Loucy (cell line): ENCODE results near the gene LRBA.

Experiments
- H2AFZ ChIP-seq: fragments of 200-600 bp; sonication (generic); 2 replicates; pipeline ENCODE4 v1.6.0; 2016; ENCODE audit warnings: antibody characterized with exemption, mild to moderate bottlenecking, low read length, moderate library complexity
- H3F3A ChIP-seq: fragments of 200-600 bp; 2 replicates; pipeline ENCODE4 v1.6.0; 2016; ENCODE audit warnings: antibody characterized with exemption, low read depth, mild to moderate bottlenecking
- H3K27me3 ChIP-seq: fragments of 200-600 bp; sonication (generic); 2 replicates; pipeline ENCODE4 v1.6.1; 2014; ENCODE audit warnings: low read length, mild to moderate bottlenecking; ENCODE audit not compliant: insufficient read depth, poor library complexity, severe bottlenecking
- H3K36me3 ChIP-seq: fragments of 200-600 bp; sonication (generic); 2 replicates; pipeline ENCODE4 v1.6.1; 2016; ENCODE audit warnings: low read length; ENCODE audit not compliant: insufficient read depth
- H3K4me1 ChIP-seq: fragments of 200-600 bp; sonication (generic); 2 replicates; pipeline ENCODE4 v1.5.1; 2014; ENCODE audit warnings: low read length, mild to moderate bottlenecking; ENCODE audit not compliant: insufficient read depth, poor library complexity, severe bottlenecking
- H3K4me2 ChIP-seq: fragments of 200-600 bp; sonication (generic); 2 replicates; pipeline ENCODE4 v1.6.0; 2014; ENCODE audit warnings: antibody characterized with exemption, low read length, low read depth, mild to moderate bottlenecking; ENCODE audit not compliant: poor library complexity, severe bottlenecking
- H3K4me3 ChIP-seq: fragments of 200-600 bp; sonication (generic); 2 replicates; pipeline ENCODE4 v1.5.1; 2014; ENCODE audit warnings: low read length, mild to moderate bottlenecking, mixed read lengths; ENCODE audit not compliant: poor library complexity, severe bottlenecking
- H3K79me2 ChIP-seq: fragments of 200-600 bp; sonication (generic); 2 replicates; pipeline ENCODE4 v1.6.1; 2014; ENCODE audit warnings: low read length; ENCODE audit not compliant: insufficient read depth
- H3K9ac ChIP-seq: fragments of 200-600 bp; sonication (generic); 2 replicates; pipeline ENCODE4 v1.6.0; 2014; ENCODE audit warnings: mild to moderate bottlenecking, low read depth, low read length, moderate library complexity; ENCODE audit not compliant: poor library complexity, severe bottlenecking
- H3K9me2 ChIP-seq: fragments of 200-600 bp; sonication (generic); replicated peaks from 2 replicates; pipeline ENCODE4 v1.6.1; 2016; ENCODE audit warnings: low read depth, low read length, mixed read lengths
- H3K9me3 ChIP-seq: fragments of 200-600 bp; sonication (generic); 2 replicates; pipeline ENCODE4 v1.6.1; 2014; ENCODE audit warnings: mild to moderate bottlenecking, antibody characterized with exemption, low read length, low read depth; ENCODE audit not compliant: insufficient read depth
- H4K20me1 ChIP-seq: fragments of 200-600 bp; sonication (generic); 2 replicates; pipeline ENCODE4 v1.6.0; 2014; ENCODE audit warnings: antibody characterized with exemption, low read length, mild to moderate bottlenecking; ENCODE audit not compliant: insufficient read depth, poor library complexity, severe bottlenecking
- CTCF ChIP-seq: fragments of 200-600 bp; sonication (generic); conservative IDR thresholded peaks from 2 replicates; pipeline ENCODE4 v1.5.1; 2014; ENCODE audit warnings: mild to moderate bottlenecking, antibody characterized with exemption, low read length
- EZH2phosphoT487 ChIP-seq: fragments of 200-600 bp; IDR thresholded peaks from 2 replicates; pipeline ENCODE4 v1.6.1; 2018; ENCODE audit warnings: antibody characterized with exemption, mild to moderate bottlenecking, moderate library complexity, borderline replicate concordance

The LRBA gene

GRCh38 chr4:150911326-150911725, 103.8 kb downstream of the LRBA start:
- peaks cover 8% of the 10 kb centered on the region; the same call in 1 of the 2 replicates for H3K9me3 ChIP-seq
- no peaks in the 10 kb centered on the region for H4K20me1 ChIP-seq
- H3K4me1 ChIP-seq = peaks cover 6% of the 10 kb centered on the region
- TF ChIP-seq CTCF (no peak), EZH2phosphoT487 (no peak)
- H3K36me3 ChIP-seq = peaks cover 57% of the 10 kb centered on the region
- H3F3A ChIP-seq = no peaks in the 10 kb centered on the region; the same call in 1 of the 2 replicates
- no peak overlapping the region for H3K4me2 ChIP-seq
- H3K79me2 ChIP-seq = no peaks in the 10 kb centered on the region
- H2AFZ ChIP-seq = no peak overlapping the region
- H3K9me2 ChIP-seq = no peaks in the 10 kb centered on the region
- H3K9ac ChIP-seq = no peak overlapping the region
- H3K4me3 ChIP-seq = no peak overlapping the region
- no peaks in the 10 kb centered on the region for H3K27me3 ChIP-seq

GRCh38 chr4:150909116-150909515, 106.0 kb downstream of the LRBA start:
- H2AFZ ChIP-seq = no peak overlapping the region
- no peak overlapping the region for H3K4me3 ChIP-seq
- no peaks in the 10 kb centered on the region for H3K79me2 ChIP-seq
- no peaks in the 10 kb centered on the region for H3K9me2 ChIP-seq
- peaks cover 8% of the 10 kb centered on the region; the same call in 1 of the 2 replicates for H3K9me3 ChIP-seq
- no peak overlapping the region for H3K9ac ChIP-seq
- H4K20me1 ChIP-seq = no peaks in the 10 kb centered on the region
- H3F3A ChIP-seq = no peaks in the 10 kb centered on the region; the same call in 1 of the 2 replicates
- H3K36me3 ChIP-seq = peaks cover 40% of the 10 kb centered on the region
- no peak for TF ChIP-seq EZH2phosphoT487
- no peak for TF ChIP-seq CTCF
- peak overlapping the region; percentile 14 for H3K4me2 ChIP-seq
- H3K4me1 ChIP-seq = peaks cover 14% of the 10 kb centered on the region
- H3K27me3 ChIP-seq = no peaks in the 10 kb centered on the region

- no peak for TF ChIP-seq CTCF
- no peak for TF ChIP-seq EZH2phosphoT487
- Histone ChIP-seq H3K4me3 (no peak overlapping the region), H2AFZ (no peak overlapping the region), H3K36me3 (peaks cover 34% of the 10 kb centered on the region), H3K9me2 (no peaks in the 10 kb centered on the region), H3K27me3 (no peaks in the 10 kb centered on the region), H3K9me3 (peaks cover 8% of the 10 kb centered on the region; the same call in 1 of the 2 replicates), H4K20me1 (no peaks in the 10 kb centered on the region), H3F3A (no peaks in the 10 kb centered on the region; the same call in 1 of the 2 replicates), H3K4me2 (no peak overlapping the region), H3K4me1 (peaks cover 15% of the 10 kb centered on the region), H3K9ac (peak overlapping the region; percentile 10), H3K79me2 (no peaks in the 10 kb centered on the region)
Observed at GRCh38 chr4:150906987-150907633, 108.0 kb downstream of the LRBA start.
